Epithelial cell of proximal tubule (primary cell): ENCODE measurements around the gene KANSL1L. TPM values are rescaled to one million over a fixed set of nuclear protein-coding genes. Genes with fewer than 3 reads are reported as not detected.

ENCODE experiments used
- DNase-seq: peaks from one replicate; pipeline ENCODE4 v3.0.0-alpha.2; 2011; ENCODE audit warnings: low read depth
- H3K4me3 ChIP-seq: 2 replicates; pipeline ENCODE4 v1.5.1; 2011; ENCODE audit warnings: low read depth, mild to moderate bottlenecking, low read length
- CTCF ChIP-seq: conservative IDR thresholded peaks from 2 replicates; pipeline ENCODE4 v1.5.1; 2012; ENCODE audit warnings: low read depth, mild to moderate bottlenecking, low read length
- total RNA-seq: library from RNA; depleted of rRNA; stranded (reverse); fragments of >200 nt; gene quantifications from 2 replicates; pipeline ENCODE4 v1.2.3, GENCODE V29; 2015

KANSL1L gene
- total RNA-seq, 1 donor from 2014 or later, result 5.6 TPM

GRCh38 chr2:209986415-209986814 is 184.8 kb downstream of the KANSL1L start:
- DNase-seq, result no peak

GRCh38 chr2:209985874-209986273 is 185.3 kb downstream of the KANSL1L start:
- no peak for TF ChIP-seq CTCF
- no peak for DNase-seq
- H3K4me3 ChIP-seq, result no peak overlapping the region

More at GRCh38 chr2:209986415-209986814, 184.8 kb downstream of the KANSL1L start:
- H3K4me3 ChIP-seq, result no peak overlapping the region
- no peak for TF ChIP-seq CTCF

- TF ChIP-seq CTCF, result no peak
- no peak for DNase-seq
- no peak overlapping the region for H3K4me3 ChIP-seq
Observed at GRCh38 chr2:209984291-209984690, 186.9 kb downstream of the KANSL1L start.

GRCh38 chr2:209977386-209978239 is 193.6 kb downstream of the KANSL1L start:
- peak; percentile 47 for TF ChIP-seq CTCF
- no peak for DNase-seq

GRCh38 chr2:209976698-209977385 is 194.4 kb downstream of the KANSL1L start:
- H3K4me3 ChIP-seq, result no peak overlapping the region
- no peak for TF ChIP-seq CTCF
- no peak for DNase-seq

More at GRCh38 chr2:209977386-209978239, 193.6 kb downstream of the KANSL1L start:
- H3K4me3 ChIP-seq, result no peak overlapping the region

- TF ChIP-seq CTCF, result no peak
- H3K4me3 ChIP-seq, result no peak overlapping the region
- peak; percentile 31 for DNase-seq
Observed at GRCh38 chr2:209974576-209974975, 196.6 kb downstream of the KANSL1L start.

- no peak for DNase-seq
- no peak for TF ChIP-seq CTCF
- no peak overlapping the region for H3K4me3 ChIP-seq
Observed at GRCh38 chr2:209973328-209973727, 197.9 kb downstream of the KANSL1L start.
